GM12878 (cell line): Measurements from ENCODE around the gene MIEN1.
A peak's percentile ranks its signal among the peaks of the same experiment; 100 is the strongest.

Experiments used
- BHLHE40 ChIP-seq, 2 experiments: fragments of 450-650 bp in 1 of 2; IDR thresholded peaks; 2 replicates each; pipeline ENCODE4 v1.6.1; 2011 to 2017; ENCODE audit warnings: low read depth in 2 of 2, borderline replicate concordance in 1 of 2, improper control_type of control experiment in 1 of 2, low read length in 1 of 2, mild to moderate bottlenecking in 1 of 2
- CTCF ChIP-seq, 3 experiments: IDR thresholded peaks in 2 of 3; conservative IDR thresholded peaks in 1 of 3; 2 replicates each; pipeline ENCODE4 v1.5.1; 2011; ENCODE audit warnings: low read depth in 3 of 3, low read length in 3 of 3, mild to moderate bottlenecking in 3 of 3, control low read depth in 2 of 3, moderate library complexity in 2 of 3, inconsistent platforms in 1 of 3, mixed read lengths in 1 of 3; ENCODE audit not compliant: control insufficient read depth in 2 of 3, insufficient read depth in 1 of 3; ENCODE audit errors: extremely low read depth in 1 of 3
- MTA2 ChIP-seq: fragments of 450-650 bp; IDR thresholded peaks from 2 replicates; pipeline ENCODE4 v1.6.1; 2016; ENCODE audit warnings: low read depth, mild to moderate bottlenecking, moderate library complexity
- MXI1 ChIP-seq: fragments of 150-350 bp; IDR thresholded peaks from 2 replicates; pipeline ENCODE4 v1.6.1; 2011; ENCODE audit warnings: low read depth, mild to moderate bottlenecking, inconsistent platforms, low read length, improper control_type of control experiment
- NR2C1 ChIP-seq: fragments of 450-650 bp; IDR thresholded peaks from 2 replicates; pipeline ENCODE4 v1.6.1; 2017; ENCODE audit warnings: antibody characterized with exemption, mild to moderate bottlenecking, moderate library complexity
- POLR2A ChIP-seq: IDR thresholded peaks from 2 replicates; pipeline ENCODE4 v1.6.1; 2011; ENCODE audit warnings: low read depth, mild to moderate bottlenecking, low read length
- POLR2AphosphoS5 ChIP-seq: IDR thresholded peaks from 2 replicates; pipeline ENCODE4 v1.6.1; 2011; ENCODE audit warnings: mild to moderate bottlenecking, low read length, inconsistent platforms
- ZBTB11 ChIP-seq: fragments of 450-650 bp; formaldehyde crosslinking; IDR thresholded peaks from 2 replicates; pipeline ENCODE4 v1.5.0; 2022; ENCODE audit warnings: mild to moderate bottlenecking, missing genetic modification characterization
- TF ChIP-seq, protein P1 (sequence below): fragments of 450-650 bp; IDR thresholded peaks from 2 replicates; pipeline ENCODE4 v1.6.1; 2016; ENCODE audit warnings: mild to moderate bottlenecking, moderate library complexity, borderline replicate concordance

- TF ChIP-seq BHLHE40 (IDR thresholded peaks at IDR 0.05; ENCODE audit: borderline replicate concordance in 1 of 2, low read depth in 2 of 2, low read length in 1 of 2) = no peak; a peak in 1 of 4 replicates
- no peak for TF ChIP-seq MTA2
- TF ChIP-seq POLR2A = no peak
- TF ChIP-seq, protein P1, sequence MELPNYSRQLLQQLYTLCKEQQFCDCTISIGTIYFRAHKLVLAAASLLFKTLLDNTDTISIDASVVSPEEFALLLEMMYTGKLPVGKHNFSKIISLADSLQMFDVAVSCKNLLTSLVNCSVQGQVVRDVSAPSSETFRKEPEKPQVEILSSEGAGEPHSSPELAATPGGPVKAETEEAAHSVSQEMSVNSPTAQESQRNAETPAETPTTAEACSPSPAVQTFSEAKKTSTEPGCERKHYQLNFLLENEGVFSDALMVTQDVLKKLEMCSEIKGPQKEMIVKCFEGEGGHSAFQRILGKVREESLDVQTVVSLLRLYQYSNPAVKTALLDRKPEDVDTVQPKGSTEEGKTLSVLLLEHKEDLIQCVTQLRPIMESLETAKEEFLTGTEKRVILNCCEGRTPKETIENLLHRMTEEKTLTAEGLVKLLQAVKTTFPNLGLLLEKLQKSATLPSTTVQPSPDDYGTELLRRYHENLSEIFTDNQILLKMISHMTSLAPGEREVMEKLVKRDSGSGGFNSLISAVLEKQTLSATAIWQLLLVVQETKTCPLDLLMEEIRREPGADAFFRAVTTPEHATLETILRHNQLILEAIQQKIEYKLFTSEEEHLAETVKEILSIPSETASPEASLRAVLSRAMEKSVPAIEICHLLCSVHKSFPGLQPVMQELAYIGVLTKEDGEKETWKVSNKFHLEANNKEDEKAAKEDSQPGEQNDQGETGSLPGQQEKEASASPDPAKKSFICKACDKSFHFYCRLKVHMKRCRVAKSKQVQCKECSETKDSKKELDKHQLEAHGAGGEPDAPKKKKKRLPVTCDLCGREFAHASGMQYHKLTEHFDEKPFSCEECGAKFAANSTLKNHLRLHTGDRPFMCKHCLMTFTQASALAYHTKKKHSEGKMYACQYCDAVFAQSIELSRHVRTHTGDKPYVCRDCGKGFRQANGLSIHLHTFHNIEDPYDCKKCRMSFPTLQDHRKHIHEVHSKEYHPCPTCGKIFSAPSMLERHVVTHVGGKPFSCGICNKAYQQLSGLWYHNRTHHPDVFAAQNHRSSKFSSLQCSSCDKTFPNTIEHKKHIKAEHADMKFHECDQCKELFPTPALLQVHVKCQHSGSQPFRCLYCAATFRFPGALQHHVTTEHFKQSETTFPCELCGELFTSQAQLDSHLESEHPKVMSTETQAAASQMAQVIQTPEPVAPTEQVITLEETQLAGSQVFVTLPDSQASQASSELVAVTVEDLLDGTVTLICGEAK = no peak
- TF ChIP-seq CTCF (IDR thresholded peaks at IDR 0.05 in 2 of 3, conservative IDR thresholded peaks at IDR 0.05 in 1 of 3; ENCODE audit: control insufficient read depth in 2 of 3, extremely low read depth in 1 of 3, insufficient read depth in 1 of 3, low read depth in 3 of 3, low read length in 3 of 3) = 0 out of 6 replicates have a peak, but pooled peaks of 1 of the 3 experiments have one; percentile 4
- no peak for TF ChIP-seq ZBTB11
- no peak for TF ChIP-seq POLR2AphosphoS5
- TF ChIP-seq MXI1 = no peak
- TF ChIP-seq NR2C1 = no peak
These were observed 26.2 kb upstream of the MIEN1 start for GRCh38 chr17:39756380-39757079.
